Measurements from ENCODE around the gene FAM131B.
A peak's percentile ranks its signal among the peaks of the same experiment; 100 is the strongest.
"Not testable (repeated sequence)": the region's sequence is repeated elsewhere in the genome, so short reads cannot be mapped to it uniquely, and the experiment has no call there.

The FAM131B gene

DNA sequence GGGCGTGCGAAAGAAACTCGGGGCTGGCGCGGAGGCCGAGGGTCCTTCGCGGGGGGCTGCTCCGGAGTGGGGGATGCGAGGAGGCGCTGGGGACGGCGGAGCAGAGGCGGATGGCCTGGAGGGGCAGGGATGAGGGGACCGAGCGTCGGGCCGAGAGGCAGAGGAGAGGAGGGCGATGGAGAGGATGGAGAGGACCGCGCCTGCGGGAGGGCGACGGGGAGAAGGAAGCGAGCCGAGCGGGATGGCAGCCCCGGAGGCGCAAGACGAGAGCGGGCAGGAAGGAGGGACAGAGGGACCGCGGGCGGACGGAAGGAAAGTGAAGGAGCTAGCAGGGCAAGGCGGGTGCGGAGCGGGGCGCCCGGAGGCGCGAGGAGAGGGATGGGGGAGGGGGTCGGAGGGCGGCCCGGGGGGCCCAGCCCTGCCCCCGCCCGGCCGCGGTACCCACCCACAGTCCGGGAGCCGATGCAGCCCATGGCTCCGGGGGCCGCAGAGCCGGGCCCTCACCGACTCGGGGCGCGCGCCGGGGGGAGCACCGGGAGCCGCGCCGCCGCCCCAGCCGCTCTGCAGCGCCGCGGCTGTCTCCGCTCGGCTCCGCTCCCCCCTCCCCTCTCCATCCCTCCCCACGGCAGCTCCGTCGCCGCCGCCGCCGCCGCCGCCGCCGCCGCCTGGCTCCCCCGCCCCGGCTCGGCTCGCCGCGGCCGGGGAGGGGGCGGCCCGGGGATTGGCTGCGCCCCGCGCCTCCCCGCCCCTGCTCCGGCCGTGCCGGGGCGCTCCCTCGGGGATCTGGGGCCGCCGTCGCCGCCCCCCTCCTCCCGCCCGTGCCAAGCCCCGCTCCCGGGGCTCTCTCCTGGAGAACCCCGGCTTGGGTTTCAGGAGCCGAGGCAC lies at the start of gene FAM131B:
Gene FAM131B, minus strand, starts transcription at position 583 of the 885 bp plus-strand sequence. Its CDS starts 110 bp downstream, at position 473.
- DNase-seq = peak; percentile 57

DNA sequence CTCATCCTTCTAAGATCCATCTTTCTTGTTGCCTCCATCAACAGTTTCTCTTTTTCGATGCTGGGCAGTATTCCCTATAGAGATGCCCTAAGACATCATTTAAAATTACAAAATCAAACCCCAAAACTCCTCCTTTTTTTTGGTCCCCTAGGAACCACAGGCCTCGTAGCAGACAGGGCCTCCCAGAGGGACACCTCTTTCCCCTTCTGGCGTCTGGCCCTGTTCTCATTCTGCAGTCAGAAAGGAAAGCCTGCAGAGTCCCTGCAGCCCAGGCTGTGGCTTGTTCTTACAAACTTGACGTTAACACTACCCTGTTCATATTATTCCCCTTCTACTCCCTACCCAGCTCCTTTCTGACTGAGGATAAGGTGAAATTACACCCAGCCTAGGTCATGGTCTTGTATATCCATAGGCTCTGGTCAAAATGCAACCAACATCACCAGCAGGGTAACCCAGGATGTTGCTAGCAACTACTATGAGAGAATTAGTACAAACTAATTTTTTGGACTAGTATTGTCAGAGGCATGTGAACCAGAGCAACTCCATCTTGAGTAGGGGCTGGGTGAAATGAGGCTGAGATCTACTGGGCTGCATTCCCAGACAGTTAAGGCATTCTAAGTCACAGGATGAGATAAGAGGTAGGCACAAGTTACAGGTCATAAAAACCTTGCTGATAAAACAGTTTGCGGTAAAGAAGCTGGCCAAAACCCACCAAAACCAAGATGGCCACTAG lies 49.6 kb upstream of the FAM131B start:
- no peak for DNase-seq

DNA sequence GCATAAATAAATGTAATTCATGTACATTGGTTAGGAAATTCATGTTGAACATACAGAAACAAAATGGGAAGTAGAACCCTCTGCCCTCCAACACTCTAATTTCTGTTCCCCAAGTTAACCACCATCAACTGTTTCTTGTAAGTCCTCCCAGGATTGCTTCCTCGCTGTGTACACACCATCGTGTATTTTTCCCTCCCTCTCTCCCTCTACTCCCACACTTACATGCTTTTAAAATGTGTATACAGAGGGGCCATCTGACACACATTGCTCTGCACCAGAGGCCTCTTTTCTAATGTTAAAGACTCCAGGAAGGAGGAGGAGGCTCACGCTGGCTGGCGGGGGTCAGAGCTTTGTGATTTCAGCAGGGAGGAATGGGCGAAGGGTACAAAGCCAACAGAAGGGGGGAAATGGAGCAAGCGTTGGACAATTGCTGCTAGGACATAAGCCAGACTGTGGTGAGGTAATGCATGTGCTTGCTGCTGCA lies 48.0 kb upstream of the FAM131B start:
- no peak for DNase-seq

DNA sequence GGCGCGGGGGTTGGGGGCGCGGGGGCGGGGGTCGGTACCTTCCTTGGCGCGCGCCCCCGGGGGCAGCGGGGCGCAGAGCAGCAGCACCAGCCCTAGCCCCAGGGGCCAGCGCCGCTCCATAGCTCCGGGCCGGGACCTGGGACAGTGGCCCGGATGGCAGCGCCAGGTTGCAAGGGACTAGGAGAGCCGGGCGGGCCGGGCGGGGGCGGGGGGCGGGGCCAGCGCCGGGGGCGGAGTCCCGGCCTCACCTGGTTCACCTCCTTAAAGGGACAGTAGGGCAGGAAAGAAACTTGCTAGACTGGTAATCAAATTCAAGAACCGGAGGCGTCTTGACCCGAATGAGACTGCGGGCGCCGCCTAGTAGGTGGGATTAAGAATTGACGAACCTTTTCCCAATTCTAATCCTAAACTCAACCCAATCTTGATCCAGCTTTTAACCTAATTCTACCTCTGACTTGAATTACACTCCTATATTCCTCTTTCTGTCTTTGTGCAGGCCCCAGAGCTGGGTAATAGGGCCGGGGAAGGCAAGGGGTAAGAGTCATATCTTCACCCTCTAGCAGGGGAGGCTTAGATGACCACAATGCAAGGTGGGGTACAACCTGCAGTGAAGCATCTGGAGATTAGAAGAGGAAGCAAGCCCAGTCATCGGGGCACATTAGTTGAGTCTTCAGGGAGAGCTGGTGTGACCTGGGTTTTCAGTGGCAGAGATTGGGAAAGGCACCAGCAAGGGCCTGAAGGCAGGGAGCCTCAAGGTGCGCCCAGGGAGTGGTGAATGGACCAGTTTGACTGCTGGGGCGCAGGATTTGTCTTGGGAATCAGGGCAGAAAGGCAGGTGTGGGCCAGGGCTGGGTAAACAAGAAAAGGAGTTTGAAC lies 46.4 kb upstream of the FAM131B start, which contains the start of gene EPHA1:
Gene EPHA1, minus strand, starts transcription at position 171 of the 876 bp plus-strand sequence. Its CDS starts 51 bp downstream, at position 120.
- peak; percentile 54 for DNase-seq

DNA sequence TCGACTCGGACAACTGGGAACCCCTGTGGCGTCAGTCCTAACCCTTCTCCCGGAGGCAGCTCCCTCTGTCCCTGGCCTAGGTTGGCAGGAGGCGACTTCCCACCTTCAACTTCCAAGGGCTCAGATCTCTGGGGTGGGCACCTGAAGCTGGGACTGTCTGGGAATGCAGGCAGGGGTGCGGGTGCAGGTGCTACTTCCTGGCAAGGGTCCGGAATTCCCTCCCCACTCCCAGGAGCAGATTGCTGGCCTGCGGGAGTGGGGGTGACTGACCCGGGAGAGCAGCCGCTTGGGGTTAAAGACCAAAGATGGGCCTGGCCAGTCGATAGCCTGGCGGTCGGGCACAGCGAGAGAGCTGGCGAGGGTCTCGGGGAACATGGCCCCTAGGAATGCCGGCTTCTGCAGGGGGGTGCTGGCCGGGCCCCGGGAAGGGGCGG lies 45.8 kb upstream of the FAM131B start:
- DNase-seq = no peak

DNA sequence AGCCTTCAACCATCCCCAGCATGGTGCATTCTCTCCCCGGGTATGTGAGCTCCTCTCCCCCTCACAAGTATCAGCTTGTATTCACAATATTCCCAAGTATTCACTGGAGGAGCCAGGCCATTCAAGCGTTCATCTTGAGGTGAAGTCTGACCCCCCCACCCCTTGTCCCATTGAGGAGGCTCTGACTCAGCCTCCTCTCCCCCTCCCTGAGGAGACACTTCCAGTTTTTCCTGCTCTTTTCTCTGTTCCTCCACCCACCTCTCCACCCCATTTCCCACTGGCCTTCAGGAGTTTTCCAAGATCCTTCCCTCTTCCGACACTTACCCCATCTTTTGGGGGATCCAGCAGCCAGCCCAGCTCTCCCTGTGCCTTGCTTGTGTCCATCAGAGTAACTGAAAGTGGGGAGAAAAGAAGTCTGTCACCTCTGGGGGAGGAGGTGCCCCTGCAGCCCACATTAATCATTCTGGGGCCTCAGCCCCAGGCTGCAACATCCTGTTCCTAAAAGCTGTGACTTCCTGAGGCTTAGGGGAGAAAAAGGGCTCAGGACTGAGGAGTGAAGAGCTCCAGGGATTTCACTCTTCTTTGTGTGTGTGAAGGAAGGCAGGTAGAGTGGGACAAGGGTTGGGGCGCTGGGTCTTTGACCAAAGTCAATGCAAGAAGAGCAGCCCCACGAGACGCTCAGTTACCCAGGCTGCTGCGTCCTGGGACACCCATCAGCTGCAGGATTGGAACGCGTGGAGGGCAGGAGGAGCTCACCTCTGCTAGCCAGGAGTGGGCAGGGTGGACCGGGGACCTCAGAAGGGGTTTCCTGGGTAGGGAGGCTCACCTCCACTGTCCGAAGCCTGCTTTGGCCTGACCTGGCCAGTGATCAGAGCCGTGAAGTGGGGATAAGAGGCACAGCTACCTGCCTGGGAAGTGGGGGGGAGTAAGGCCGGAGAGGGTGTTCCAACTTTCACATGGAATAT lies 45.1 kb upstream of the FAM131B start:
- no peak for DNase-seq

DNA sequence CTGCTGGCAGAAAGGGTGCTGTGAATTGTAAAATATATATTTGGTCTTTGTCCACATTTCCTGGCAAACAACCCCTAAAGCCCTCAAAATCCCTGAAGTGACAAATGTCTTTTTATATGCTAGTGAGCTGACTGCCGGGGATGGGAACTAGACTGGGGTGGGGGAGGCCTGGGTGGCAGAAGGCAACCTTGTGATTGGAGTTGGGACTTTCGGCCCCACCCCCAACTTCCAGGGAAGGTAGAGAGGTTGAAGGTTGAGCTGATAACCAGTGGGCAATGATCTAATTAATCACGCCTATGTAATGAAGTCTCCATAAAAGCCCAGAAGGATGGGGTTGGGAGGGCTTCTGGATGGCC lies 43.5 kb upstream of the FAM131B start:
- DNase-seq = no peak

DNA sequence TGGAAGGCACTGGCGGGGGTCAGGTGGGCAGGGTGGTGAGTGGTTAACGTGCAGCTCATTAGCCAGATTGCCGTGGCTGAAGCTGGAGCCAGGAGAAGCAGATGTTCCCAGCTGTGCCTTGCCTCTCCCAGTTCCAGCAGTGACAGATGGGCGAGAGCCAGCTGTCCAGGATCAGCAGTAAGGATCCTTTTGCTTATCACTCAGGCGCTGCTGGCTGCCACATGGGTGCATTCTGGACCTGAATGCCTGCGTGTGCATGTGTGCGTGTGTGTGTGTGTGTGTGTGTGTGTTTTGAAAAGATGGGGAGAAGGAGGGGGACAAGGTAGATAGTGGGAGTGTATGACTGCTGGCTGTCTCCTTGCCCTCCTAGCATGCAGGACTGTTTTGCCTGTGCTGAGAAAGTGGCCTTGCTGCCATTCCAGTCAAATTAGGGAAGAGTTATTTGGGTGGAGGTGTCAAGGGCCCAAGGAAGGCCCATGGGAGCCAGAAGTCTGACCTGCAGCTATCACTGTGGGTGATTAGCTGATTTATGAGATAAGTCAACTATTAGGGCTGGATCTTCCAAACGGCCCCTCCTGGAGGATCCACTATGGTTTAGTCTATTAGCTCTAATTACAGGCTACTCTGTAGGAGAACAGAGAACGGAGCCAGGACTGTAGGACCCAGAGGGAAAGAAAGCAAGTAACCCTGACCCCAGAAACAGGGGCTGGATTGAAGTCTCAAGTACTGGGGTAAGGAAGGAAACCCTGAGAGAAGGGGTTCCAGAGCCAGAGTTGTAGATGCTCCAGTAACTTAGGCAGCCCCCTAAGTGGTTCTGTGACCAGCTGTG lies 42.9 kb upstream of the FAM131B start:
- DNase-seq = no peak

DNA sequence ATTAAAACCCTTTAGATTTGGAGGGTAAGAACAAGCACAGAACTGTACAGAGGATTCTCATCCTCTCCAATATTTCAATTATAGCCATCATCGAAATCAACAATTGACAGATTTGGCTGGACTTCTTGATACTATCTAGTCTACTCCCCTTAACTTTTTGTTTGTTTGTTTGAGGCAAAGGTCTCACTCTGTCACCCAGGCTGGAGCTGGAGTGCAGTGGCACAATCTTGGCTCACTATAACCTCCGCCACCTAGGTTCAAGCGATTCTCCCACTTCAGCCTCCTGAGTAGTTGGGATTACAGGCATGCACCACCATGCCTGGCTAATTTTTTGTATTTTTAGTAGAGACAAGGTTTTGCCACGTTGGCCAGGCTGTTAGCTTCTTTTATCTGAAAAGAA lies 39.7 kb upstream of the FAM131B start:
- DNase-seq = not testable (repeated sequence)

DNA sequence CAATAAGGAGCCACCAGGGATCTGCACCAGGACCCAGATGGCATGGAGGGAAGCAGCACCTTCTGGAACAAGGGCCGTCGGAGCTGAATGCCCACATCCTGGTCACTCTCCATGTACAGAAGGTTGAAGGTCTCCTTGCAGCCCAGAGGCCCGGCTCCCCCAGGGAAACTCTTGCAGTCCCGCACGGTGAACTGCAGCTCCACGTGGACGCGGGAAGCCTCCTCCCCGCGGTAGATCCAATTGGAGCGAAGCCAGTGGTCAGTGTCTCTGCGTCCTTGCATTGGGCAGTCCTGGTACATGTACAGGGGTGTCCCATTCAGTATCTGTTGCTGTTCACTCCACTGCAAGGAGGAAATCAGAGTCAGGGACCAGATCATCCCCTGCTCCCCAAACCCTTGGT lies 38.8 kb upstream of the FAM131B start:
- DNase-seq = no peak

DNA sequence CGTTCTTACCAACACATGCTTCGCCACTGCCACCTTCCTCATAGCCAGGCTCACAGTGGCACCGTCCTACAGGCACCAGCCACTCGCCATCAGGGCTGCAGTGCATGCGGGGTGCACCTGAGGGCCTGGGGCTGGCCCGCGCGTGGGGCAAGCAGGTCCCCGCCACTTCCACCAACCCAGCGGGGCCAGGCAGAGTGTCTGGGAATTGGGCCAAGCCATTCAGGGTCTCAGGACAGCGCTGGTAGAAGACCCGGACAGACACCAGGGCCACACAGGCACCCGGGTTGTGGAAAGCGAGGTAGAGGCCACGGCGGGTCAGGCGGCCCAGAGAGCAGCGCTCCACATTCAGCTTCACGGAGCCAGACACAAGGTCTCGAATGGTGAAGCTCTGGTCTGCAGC lies 37.1 kb upstream of the FAM131B start:
- DNase-seq = no peak

DNA sequence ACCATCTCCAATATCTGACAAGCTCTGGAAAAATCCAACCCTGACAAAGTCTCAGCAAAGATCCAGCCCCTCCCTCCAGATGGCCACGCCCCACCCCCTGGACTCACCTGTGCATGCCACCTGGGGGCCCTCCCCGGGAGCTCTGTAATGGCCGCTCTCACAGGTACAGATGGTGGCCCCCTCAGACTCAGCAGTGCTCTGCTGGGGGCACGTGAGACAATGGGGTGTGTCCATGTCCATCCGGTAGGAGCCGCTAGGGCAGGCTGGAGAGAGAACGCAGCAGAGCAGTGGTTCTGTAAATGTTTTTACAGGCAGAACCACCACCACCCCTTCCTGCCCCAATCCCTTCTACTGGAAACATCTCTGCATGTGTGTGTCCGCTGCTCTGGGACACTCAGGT lies 36.6 kb upstream of the FAM131B start:
- no peak for DNase-seq

DNA sequence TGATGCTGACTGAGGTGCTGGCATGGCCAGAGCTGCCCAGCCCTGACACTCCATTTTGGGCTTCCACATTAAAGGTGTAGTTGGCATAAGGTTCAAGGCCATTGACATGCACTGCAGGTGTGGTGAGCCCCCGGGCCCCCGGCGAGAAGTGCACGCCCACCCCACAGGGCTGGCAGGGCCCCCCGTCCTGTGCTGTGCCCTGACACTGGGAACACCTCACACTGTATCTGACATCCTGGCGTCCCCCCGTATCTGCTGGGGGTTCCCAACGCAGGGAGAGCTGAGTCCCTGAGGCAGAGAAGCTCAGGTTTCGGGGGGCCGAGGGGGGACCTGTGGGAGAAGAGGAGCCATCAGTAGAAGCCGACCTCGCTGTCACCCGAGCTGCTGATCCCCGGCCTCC lies 36.1 kb upstream of the FAM131B start:
- no peak for DNase-seq

DNA sequence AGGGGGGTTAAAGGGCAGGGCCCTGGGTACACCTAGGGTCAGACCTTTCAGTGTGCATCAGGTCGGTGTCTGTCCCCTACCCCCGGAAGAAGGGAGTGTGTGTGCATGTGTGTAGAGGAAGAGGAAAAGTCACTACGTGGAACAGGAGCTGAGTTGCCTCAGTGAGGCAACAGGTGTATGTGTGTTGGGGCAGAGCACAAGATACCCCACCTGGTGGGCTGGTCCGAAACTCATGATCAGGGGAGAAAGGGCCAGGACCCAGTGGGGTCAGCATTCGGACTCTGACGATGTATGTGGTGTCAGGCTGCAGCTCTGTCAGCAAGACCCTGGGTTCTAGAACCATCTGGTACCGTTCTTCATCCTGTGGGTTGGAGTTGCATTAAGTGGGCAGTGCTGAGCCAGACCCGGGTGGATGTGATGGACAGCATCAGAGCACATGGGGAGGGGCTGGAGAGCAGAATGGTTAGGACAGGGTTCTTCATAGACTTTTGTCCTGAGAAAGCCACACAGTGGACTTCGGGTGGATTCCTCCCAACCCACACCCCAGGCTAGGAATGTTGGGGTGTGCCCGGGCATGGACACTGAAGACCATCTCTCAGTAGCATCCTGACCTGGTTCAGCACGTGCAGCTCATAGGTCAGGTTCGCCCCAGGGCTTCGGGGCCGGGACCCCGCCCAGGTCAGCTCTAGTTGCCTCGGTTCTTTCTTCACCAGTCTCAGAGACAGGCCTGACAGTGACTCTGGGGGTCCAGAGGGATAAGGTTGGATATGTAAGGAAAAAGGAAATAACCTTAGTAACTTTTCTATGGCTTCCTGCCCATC lies 35.4 kb upstream of the FAM131B start:
- DNase-seq = no peak

DNA sequence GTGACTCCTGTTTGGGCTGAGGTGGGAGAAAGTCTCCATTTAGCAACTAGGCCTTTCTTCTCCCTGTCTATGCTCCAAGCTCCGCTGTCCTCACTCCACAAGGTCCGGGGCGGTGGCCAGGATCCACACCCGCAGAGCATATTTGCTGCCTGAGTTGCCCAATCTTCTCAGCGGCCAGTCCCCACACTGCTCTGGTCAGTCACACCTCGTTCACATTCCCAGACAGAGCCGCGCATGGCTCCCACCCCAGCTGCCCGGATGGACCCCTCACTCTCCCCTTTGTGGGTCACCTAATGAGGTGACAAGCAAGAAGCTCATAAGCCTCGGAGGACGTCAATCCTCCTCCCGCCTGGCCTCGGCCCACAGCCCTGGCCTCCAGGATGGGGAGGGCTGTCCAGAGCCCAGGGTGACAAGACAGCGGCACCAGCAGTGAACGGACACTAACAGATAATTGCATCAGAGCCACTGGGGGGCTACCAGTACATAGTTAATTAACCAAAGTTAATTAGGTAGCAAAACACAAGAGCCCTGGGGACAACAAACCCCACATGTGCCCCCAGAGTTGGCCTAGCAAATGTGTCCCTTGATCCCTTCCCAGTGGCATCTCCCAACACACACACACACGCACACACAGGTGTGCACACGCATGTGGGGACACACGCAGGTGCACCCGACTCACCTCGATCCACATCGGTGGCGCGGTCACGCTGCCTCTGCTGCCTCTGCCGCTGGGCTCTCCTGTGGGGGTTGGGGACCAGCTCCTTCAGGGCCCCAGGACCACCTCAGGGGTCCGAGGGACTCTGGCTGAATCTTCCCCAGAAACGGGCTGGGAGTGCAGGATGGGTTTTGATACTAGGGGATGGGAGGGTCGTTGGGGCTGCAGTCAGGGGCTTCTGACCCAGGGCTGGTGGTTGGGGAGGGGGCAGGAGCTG lies 34.4 kb upstream of the FAM131B start:
- DNase-seq = no peak

DNA sequence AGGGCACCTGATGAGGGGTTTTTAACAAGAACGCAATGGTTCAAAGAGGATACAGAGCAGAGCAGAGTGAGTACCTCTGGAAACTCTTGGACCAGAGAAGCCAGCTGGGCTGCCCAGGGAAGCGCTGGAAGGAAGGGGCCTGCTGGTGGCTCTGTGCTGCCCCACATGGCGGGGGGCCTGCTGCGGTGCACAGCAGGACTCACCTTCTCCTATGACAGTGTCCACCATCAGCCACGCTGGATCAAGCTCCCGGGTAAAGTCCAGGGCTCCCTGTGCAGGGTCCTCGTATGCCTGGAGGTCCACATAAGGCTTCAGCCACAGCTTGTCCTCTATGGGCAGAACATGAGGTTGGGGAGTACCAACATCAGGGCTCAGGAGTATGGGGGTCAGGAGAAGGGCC lies 33.7 kb upstream of the FAM131B start:
- DNase-seq = no peak

DNA sequence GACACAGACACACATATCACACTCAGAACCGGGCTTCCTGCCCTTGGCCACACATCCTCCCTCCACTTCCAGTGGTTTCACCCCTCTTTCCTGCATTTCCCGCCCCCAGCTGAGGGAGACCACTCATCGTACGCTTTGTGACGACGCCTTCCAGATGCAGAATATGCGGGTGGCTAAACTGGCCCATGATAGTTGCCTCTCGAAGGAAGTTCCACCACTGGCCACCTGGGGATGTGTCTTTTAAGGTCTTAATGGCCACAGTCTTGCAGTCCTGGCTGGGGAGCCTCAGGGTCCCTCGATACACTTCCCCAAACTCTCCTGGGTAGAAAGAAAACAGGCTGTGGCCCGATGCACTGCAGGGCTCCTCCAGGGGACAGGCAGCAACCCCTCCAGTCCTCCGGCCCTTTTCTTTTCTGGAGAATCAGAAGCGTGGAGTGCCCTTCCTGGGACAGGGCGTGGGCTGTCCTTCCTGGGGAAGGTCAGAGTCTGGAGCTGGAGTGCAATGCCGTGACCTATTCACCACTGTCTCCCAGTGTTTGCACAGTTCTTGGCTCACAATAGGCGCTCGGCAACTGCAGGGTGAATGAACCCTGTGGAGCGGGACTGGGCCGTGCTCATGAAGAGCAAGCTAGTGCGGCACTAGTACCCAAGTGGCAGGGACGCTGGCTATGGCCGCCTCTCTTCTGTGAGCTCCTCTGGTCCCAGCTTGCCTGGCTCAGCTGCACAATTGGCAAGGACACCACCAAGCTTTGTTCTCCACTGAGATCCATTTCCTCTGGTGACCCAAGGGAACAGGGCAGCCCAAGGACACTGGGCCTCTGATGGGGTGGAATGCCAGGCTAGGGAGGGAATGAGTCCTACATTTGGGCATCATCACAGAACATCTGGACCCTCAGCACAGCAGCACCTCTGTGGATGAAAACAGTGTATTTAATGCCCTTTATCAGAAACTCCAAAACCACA lies 33.0 kb upstream of the FAM131B start:
- DNase-seq = peak; percentile 18

All from NCI-H345 (cell line).